ENCODE data around the gene OSBPL3.

GRCh38 chr7:24889611-24890010 lies 90.4 kb downstream of the OSBPL3 start:
- no peak for TF ChIP-seq CTCF (IDR thresholded peaks at IDR 0.05)
- no peak for TF ChIP-seq POLR2A (IDR thresholded peaks at IDR 0.05)

Data from heart left ventricle (tissue), 13 donors.